GM21526 (cell line): ENCODE data around the gene AP3D1.
"Not testable (repeated sequence)": the region's sequence is repeated elsewhere in the genome, so short reads cannot be mapped to it uniquely, and the experiment has no call there.

Experiments used
- ATAC-seq: cut with Tn5 transposase; IDR thresholded peaks from one replicate; pipeline ENCODE4 v1.9.1; 2021; ENCODE audit warnings: moderate library complexity; ENCODE audit not compliant: unreplicated experiment, low FRiP score

Gene AP3D1

GRCh38 chr19:2129892-2130770 lies 21.2 kb downstream of the AP3D1 start:
- no peak for ATAC-seq

DNA sequence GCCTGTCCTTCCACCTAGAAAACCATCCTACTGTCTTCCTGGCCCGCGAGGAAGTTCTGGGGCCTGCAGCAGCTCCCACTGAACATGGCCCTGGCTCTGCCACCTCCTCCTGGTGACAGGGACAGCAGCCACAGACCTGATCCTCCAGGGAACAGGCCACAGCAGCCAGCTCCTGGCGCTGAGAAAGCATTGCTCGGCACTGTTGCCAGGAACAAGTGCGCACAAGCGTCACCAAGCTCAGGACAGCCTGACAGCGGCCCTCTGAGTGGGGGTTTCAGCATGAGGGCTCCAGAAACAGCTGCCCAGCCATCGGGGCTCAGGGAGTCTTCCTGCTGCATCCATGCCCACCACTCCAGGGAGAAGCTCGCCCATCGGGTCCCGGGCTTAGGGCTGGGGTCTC lies 21.9 kb downstream of the AP3D1 start:
- no peak for ATAC-seq

DNA sequence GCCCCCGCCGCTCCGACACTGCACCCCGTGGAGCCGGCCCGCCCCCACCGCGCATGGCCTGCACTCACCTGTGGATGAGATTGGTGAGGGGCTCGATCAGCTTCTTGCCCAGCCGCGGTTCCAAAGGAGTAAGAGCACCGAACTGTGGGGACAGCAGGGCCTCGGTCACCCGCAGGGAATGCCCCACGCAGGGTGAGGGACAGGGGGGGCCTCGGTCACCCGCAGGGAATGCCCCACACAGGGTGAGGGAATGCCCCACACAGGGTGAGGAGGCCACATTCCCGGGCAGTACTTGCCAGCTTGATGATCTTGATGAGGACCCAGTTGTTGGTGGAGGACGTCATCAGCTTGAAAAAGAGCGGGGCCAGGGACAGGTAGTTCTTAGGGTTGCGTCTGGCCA lies 22.3 kb downstream of the AP3D1 start:
- ATAC-seq, result no peak

DNA sequence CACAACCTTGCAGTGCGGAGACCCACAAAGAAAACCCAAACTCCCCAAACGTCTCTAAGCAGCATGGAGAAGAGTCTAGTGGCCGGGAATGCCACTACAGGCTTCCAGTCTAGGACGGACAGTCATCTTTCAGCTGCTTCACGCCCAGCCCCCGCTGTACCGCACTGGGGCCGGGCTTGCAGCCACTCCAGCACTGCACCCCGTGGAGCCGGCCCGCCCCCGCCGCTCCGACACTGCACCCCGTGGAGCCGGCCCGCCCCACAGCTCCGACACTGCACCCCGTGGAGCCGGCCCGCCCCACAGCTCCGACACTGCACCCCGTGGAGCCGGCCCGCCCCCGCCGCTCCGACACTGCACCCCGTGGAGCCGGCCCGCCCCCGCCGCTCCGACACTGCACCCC lies 23.1 kb downstream of the AP3D1 start:
- not testable (repeated sequence) for ATAC-seq

DNA sequence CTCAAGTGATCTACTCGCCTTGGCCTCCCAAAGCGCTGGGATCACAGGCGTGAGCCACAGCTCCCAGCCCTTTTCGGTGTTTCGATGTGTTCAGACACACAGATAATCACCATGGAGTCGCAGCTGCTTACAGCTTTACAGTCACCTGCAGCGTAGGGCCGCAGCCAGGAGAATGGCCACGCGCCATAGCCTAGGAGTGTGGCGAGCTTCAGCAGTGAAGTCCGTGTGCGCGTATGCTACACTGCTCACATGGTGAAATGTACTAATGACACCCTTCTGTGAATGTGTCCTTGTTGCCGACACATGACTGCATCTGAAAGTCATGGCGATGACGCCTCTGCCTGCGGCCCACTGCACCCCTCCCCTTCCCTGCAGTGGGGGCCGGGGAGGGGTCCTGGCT lies 23.6 kb downstream of the AP3D1 start:
- no peak for ATAC-seq

GRCh38 chr19:2126879-2127518 lies 24.4 kb downstream of the AP3D1 start:
- ATAC-seq, result no peak

GRCh38 chr19:2123682-2124387 lies 27.5 kb downstream of the AP3D1 start:
- no peak for ATAC-seq

DNA sequence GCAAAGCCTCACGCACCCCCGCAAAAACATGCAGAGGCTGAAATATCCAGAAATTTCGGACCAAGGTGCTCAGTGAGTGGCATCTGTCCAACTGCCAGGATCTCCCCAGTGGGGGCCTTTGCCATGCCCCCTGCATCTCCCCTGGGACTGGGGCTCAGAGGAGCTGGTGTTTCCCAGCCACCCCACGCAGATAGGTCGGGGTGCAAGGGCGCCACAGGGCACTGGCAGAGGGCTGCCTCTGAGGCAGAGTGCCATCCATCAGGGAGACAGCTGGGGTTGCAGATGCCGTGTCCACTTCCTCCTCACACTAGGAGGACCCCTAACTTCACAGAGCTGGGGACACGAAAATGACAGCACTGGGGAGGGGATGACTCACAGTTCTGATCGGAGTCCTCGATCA lies 28.4 kb downstream of the AP3D1 start:
- no peak for ATAC-seq

DNA sequence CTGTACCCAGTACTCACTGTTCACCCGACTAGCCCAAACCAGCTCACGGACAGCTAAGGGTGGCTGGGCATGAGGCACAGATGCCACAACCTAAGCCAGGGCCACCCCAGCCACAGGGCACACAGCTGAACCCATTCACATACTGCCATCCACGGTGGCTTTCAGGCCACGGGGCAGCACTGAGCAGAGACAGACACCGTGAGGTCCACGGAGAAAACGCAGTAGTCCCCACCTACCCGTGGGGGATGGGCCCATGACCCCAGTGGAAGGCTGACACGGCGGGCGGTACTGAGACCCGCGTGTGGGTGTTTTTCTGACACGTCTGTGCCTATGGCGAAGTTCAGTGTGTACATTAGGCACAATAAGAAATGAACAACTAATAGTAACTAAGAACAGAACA lies 29.1 kb downstream of the AP3D1 start:
- ATAC-seq, result no peak

DNA sequence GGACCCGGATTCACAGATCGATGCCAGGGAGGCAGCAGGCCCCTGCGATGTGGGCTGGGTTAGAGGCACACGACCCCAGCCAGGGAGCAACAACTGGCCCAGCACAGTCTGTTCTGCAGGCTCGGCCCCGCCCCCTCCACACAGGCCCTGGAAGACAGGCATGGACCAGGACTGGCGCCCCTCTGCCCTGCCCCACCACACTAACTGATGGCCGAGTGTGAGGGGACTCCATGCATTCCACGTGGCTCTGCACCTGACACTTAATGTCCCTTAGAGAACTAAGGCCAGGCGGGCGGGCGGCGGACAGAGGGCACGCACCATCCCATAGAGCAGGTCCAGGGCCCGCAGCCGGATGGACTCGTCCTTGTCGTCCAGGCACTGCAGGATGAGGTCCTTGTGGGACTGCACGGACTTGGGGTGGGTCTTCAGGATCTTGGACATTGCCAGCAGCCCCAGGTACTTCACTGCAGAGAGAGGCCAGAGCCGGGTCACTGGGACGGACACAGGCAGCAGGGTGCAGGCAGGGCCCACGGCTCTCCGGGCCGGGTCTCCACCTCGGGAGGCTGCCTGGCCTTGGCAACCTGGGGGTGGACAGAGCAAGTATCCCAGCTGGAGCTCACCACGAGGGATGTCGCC lies 29.8 kb downstream of the AP3D1 start:
- ATAC-seq, result no peak

GRCh38 chr19:2120821-2121220 lies 30.5 kb downstream of the AP3D1 start:
- ATAC-seq, result no peak

DNA sequence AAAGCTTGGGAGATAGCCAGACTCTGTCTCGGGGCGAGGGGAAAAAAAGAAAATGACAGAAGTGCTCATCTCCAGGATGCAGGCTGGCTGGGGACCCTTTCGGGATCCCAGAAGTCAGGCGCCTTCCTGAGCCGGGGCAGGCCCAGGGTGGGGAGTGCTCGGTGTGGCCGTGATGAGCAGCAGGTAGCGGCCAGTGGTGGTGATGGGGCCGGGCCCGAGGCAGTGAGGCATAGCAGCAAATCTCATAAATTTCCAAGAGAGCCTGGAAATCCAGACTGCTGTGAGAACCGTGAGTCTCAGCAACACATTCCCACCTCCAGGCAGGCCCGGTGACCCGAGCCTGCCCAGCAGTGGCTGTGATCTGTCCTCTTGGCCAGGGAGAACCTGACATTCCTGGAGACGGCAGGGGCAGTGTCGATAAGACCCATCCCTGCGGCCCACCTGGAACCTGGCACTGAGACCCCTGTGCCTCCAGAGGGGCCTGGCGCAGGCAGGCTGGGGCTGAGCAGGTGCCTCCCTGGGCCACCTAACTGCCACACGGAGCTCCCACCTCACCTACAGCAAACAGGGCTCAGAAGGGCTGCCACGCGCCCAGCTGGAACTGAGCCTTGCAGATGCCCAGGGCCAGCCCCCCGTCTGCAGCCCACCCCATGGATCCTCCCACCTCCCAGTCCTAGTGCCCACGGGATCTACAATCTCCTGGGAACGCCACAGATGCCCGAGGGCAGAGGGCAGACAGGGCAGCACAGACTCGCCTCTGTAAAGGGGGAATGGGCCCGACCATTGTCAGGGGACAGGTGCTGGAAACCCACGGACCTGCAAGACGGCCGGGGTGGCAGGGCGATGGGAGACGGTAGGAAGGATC lies 31.2 kb downstream of the AP3D1 start:
- ATAC-seq, result no peak

DNA sequence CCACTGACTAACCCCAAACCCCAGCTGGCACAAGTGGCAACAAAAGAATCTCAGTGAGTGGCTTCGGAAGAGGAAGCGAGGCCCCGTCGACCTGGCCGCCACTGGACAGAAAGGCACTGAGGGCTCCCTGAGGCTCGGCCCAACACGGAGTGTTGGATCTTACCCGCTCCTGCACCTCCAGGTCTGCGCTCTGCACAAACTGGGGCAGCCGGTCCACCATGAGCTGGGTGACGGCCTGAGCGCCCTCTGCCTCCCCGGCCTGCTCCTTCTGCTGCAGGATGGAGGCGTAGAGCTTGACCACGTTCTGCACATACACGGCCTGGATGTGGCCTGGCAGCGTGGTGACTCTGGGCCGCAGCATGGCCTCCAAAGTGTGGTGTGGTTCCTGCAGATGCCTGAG lies 32.9 kb downstream of the AP3D1 start:
- no peak for ATAC-seq

DNA sequence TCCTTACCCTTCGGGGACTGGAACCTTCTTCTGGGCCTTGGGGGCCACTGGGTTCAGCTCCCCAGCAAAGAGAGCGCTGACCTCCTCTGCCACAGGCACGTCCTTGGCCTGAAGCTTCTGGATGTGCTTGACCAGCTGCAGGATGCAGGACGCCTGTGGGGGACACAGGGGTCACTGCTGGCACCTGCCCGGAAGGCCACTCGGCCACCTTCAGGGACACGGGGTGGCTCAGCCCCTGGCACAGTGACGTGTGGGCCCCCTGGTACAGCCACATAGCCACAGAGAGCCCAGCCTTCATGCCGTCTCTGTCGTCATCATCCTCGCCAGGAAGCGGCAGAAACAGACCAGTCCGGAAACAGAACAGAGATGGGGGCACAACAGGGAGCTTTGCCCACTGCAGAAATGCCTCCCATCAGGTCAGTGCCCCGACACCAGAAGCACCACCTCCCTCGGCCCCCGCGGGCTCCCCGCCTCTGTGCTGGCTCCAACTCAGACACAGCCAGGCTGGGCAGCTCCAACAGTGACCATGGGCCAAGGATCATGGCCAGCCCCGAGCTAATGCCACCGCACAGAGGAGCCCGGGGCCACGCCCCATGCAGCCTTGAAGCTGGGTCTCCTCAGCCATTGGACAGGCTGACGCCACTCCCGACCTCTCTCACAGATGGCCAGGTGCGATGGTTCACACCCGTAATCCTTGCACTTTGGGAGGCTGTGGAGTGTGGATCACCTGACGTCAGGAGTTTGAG lies 34.0 kb downstream of the AP3D1 start:
- ATAC-seq, result no peak

DNA sequence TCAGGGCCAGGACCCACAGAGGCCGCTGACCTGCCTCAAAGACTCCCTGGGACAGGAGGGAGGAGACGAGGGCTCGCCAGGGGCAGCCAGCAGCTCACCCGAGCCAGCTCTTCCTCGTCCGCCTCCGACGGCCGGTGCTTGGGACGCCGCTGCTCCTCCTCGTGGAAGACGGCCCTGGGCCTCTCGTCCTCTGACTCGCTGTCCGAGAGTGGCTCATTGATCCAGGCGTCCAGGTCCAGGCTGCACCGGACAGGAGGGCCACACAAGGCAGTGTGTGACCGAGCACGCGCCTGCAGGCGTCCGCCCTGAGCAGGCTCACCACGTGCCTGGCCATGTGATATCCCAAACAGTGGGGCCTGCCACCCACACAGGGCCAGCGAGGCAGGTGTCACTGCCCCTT lies 34.9 kb downstream of the AP3D1 start:
- no peak for ATAC-seq

DNA sequence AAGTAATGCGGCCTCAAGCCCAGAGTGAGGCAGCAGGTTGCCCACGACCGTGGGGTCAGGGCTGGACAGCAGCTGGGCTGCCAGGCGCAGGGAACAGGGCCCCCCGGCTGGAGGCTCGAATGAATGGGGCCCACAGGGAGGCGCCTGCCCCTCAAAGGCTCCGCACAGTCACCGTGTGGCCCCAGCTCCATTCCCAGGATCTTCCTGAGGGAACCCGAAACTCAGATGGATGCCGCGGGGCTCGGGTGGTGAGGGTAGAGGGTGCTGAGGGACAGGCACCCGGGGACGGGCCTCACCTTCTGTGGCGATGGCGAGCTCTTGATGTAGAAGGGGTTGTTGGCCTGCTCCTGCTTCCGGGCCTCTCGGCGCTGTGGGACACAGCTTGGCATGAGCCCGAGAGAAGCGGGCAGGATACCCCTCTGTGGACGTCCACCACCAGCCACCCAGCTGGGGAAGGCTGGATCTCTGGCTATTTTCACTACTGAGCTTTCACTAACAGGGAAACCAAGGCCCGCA lies 35.4 kb downstream of the AP3D1 start:
- ATAC-seq, result no peak

DNA sequence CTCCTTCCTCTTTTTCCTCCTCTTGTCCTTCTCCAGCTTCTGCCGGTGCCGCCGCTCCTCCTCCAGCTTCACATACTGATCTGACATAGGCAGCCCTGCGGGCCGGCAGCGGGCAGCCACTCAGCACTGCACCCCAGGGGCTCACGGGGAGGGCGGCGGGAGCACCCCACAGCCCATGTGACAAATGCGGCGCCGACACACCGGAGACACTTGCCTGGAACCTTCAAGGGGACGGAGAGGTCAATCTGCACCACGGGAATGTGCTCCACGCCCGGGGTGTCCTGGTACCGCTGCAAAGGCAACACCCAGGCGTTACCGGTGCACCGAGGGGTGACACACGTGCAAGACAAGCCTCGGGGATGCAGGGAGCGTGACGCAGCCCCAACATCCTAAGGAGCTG lies 36.0 kb downstream of the AP3D1 start:
- ATAC-seq, result no peak

DNA sequence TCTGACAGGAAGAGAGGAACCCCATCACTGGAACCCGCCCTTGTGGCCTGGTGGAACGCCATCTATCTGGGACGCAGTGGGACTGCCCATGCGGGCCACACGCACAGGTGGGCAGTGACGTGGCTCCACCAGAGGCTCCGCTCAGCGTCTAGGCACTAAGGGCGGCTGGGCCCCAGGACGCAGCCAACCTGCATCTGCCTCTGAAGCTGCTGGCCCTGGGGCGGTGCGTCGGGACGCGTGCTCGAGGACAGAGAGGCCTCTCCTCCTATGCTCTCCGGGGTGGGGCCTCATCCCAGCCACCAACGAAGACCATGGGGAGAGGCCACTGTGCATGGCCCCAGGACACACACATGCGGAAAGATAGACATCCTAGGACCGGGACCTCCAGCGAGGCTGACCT lies 36.5 kb downstream of the AP3D1 start:
- ATAC-seq, result no peak

DNA sequence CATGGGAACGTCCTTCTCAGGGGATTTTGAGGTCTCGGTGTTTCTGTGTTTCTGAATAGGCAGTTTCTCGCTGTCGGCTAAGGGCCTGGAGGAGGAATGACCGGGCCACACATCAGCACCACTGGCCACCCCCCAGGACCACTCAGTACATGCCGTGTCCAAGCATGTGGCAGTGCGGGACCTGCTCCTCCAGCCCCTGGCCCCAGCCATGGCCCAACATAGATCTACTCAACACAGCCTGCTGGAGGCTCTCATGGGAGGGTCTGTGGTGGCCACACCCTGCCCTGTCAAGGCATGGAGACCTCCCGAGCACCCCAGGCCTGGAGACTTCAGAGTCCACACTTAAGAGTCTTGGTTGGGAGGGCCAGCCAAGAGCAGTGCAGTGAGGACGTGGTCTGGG lies 37.1 kb downstream of the AP3D1 start:
- ATAC-seq, result no peak
